Caco-2 (cell line): ENCODE measurements around the gene TNFSF13B. TPM values are rescaled to one million over a fixed set of nuclear protein-coding genes. Genes with fewer than 3 reads are reported as not detected.

Experiments
- BruUV-seq: library from RNA; stranded (reverse); fragments of 400-500 nt; replicated peaks from 2 replicates; lab custom pipeline; 2021; lab: Mats Ljungman, UMichigan
- CTCF ChIA-PET: fragments of 300-600 bp; sonication (Branson Sonifier 250); formaldehyde crosslinking; loops from one replicate; lab custom pipeline; 2022; ENCODE audit warnings: antibody characterized with exemption; lab: Charles Lee
- POLR2A ChIA-PET: fragments of 300-600 bp; sonication (Branson Sonifier 250); formaldehyde crosslinking; loops from one replicate; lab custom pipeline; 2022; ENCODE audit warnings: antibody characterized with exemption; lab: Charles Lee
- DNase-seq, 2 experiments: peaks; one replicate each; pipeline versions ENCODE4 v3.0.0 to v3.0.0-alpha.2; 2020 to 2022
- H3K27me3 ChIP-seq: replicated peaks from 2 replicates; pipeline ENCODE4 v1.6.0; 2011; ENCODE audit warnings: low read length; ENCODE audit not compliant: control insufficient read depth, insufficient read depth
- H3K36me3 ChIP-seq: 2 replicates; pipeline ENCODE4 v1.5.1; 2011; ENCODE audit warnings: low read length; ENCODE audit not compliant: control insufficient read depth, insufficient read depth
- H3K4me1 ChIP-seq: fragments of 250-450 bp; sonication (Bioruptor Pico); 2 replicates; pipeline ENCODE4 v1.5.1; 2020; ENCODE audit warnings: mild to moderate bottlenecking
- H3K4me3 ChIP-seq: 2 replicates; pipeline ENCODE4 v1.5.1; 2011; ENCODE audit warnings: low read depth, mild to moderate bottlenecking, control low read depth, low read length
- H3K9me3 ChIP-seq: fragments of 250-450 bp; sonication (Bioruptor Pico); 2 replicates; pipeline ENCODE4 v1.5.1; 2020; ENCODE audit warnings: mild to moderate bottlenecking, moderate library complexity
- H3K27ac Mint-ChIP-seq: one replicate; pipeline ENCODE4 v1.8.0; 2022; ENCODE audit warnings: mixed read lengths; ENCODE audit not compliant: unreplicated experiment
- H3K27me3 Mint-ChIP-seq: one replicate; pipeline ENCODE4 v1.8.0; 2022; ENCODE audit warnings: mixed read lengths; ENCODE audit not compliant: insufficient read depth, unreplicated experiment
- H3K36me3 Mint-ChIP-seq: one replicate; pipeline ENCODE4 v1.8.0; 2022; ENCODE audit warnings: mild to moderate bottlenecking, mixed read lengths; ENCODE audit not compliant: insufficient read depth, unreplicated experiment
- H3K4me1 Mint-ChIP-seq: one replicate; pipeline ENCODE4 v1.8.0; 2022; ENCODE audit warnings: low read depth, mixed read lengths; ENCODE audit not compliant: unreplicated experiment
- H3K4me3 Mint-ChIP-seq: one replicate; pipeline ENCODE4 v1.8.0; 2022; ENCODE audit warnings: mild to moderate bottlenecking, moderate library complexity, mixed read lengths; ENCODE audit not compliant: unreplicated experiment
- H3K9me3 Mint-ChIP-seq: one replicate; pipeline ENCODE4 v1.8.0; 2022; ENCODE audit warnings: mixed read lengths; ENCODE audit not compliant: unreplicated experiment
- CTCF ChIP-seq, 2 experiments: fragments of 200-600 bp in 1 of 2; IDR thresholded peaks; 1 replicate in 1 of 2; 2 replicates in 1 of 2; pipeline versions ENCODE4 v1.5.1 to v1.8.0; 2011 to 2022; ENCODE audit warnings: antibody characterized with exemption in 1 of 2, control low read depth in 1 of 2, inconsistent platforms in 1 of 2, low read depth in 1 of 2, low read length in 1 of 2, mild to moderate bottlenecking in 1 of 2, moderate library complexity in 1 of 2; ENCODE audit not compliant: insufficient read depth in 1 of 2, severe bottlenecking in 1 of 2, unreplicated experiment in 1 of 2
- intact Hi-C: fragments of 100-400 bp; cut with micrococcal nuclease; formaldehyde crosslinking; loops from one replicate; pipeline ENCODE4 v1.10.0; 2022; ENCODE audit not compliant: unreplicated experiment
- total RNA-seq: library from RNA; stranded (reverse); gene quantifications from 2 replicates; pipeline ENCODE4 v1.2.3, GENCODE V29; 2022

Gene TNFSF13B
- total RNA-seq, 1 experiment from 2014 or later: 0.41 TPM

- intact Hi-C loops: no loop called here
- Mint-ChIP-seq H3K4me1 (no peaks in the 10 kb centered on the region), H3K9me3 (no peaks in the 10 kb centered on the region), H3K36me3 (no peaks in the 10 kb centered on the region), H3K27me3 (peaks cover 9% of the 10 kb centered on the region), H3K27ac (no peak overlapping the region), H3K4me3 (no peak overlapping the region)
- Histone ChIP-seq H3K9me3 (no peaks in the 10 kb centered on the region), H3K4me3 (no peak overlapping the region), H3K4me1 (no peaks in the 10 kb centered on the region), H3K36me3 (no peaks in the 10 kb centered on the region), H3K27me3 (no peaks in the 10 kb centered on the region)
- BruUV-seq: no TSS peak
- no peak for TF ChIP-seq CTCF (IDR thresholded peaks at IDR 0.05; ENCODE audit: insufficient read depth in 1 of 2, low read depth in 1 of 2, low read length in 1 of 2, severe bottlenecking in 1 of 2, unreplicated experiment in 1 of 2)
- ChIA-PET CTCF (no interaction called here), POLR2A (no interaction called here)
- DNase-seq: no peak
Observed at GRCh38 chr13:108274718-108275117, 5.2 kb downstream of the TNFSF13B start.

GRCh38 chr13:108276060-108276459, 6.5 kb downstream of the TNFSF13B start:
- Histone ChIP-seq H3K36me3 (no peaks in the 10 kb centered on the region), H3K27me3 (no peaks in the 10 kb centered on the region), H3K9me3 (no peaks in the 10 kb centered on the region), H3K4me1 (no peaks in the 10 kb centered on the region), H3K4me3 (no peak overlapping the region)
- intact Hi-C loops: no loop called here
- H3K4me3 Mint-ChIP-seq: no peak overlapping the region
- no peaks in the 10 kb centered on the region for H3K36me3 Mint-ChIP-seq
- CTCF ChIA-PET: no interaction called here
- no peak overlapping the region for H3K27ac Mint-ChIP-seq
- POLR2A ChIA-PET: no interaction called here
- no TSS peak for BruUV-seq
- peaks cover 10% of the 10 kb centered on the region for H3K27me3 Mint-ChIP-seq
- DNase-seq: no peak
- no peaks in the 10 kb centered on the region for H3K4me1 Mint-ChIP-seq
- H3K9me3 Mint-ChIP-seq: no peaks in the 10 kb centered on the region
- no peak for TF ChIP-seq CTCF (IDR thresholded peaks at IDR 0.05; ENCODE audit: insufficient read depth in 1 of 2, low read depth in 1 of 2, low read length in 1 of 2, severe bottlenecking in 1 of 2, unreplicated experiment in 1 of 2)

DNA sequence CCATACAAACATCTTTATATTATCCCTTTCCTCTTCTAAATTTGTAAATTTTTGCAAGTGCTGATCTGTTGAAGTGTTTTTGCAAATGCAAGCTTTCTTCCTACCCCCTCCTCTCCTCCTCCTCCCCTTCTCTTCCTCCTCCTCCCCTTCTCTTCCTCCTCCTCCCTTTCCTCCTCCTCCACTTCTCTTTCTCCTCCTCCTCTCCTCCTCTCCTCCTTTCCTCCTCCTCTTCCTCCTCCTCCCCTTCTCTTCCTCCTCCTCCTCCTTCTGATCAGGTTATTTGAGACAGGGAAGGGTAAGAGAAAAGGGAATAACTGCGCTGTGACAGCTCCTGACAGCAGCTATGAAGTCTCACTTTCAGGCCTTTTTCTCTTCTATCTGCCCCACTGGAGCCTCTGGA, 8.9 kb downstream of the TNFSF13B start:
- no peak for TF ChIP-seq CTCF (IDR thresholded peaks at IDR 0.05; ENCODE audit: insufficient read depth in 1 of 2, low read depth in 1 of 2, low read length in 1 of 2, severe bottlenecking in 1 of 2, unreplicated experiment in 1 of 2)

More for the DNA sequence above, 8.9 kb downstream of the TNFSF13B start:
- Histone ChIP-seq H3K9me3 (no peaks in the 10 kb centered on the region), H3K36me3 (no peaks in the 10 kb centered on the region), H3K4me3 (no peak overlapping the region), H3K27me3 (no peaks in the 10 kb centered on the region), H3K4me1 (no peaks in the 10 kb centered on the region)
- Mint-ChIP-seq H3K4me1 (no peaks in the 10 kb centered on the region), H3K4me3 (no peak overlapping the region), H3K36me3 (no peaks in the 10 kb centered on the region), H3K9me3 (no peaks in the 10 kb centered on the region), H3K27ac (no peak overlapping the region), H3K27me3 (peaks cover 16% of the 10 kb centered on the region)
- BruUV-seq: no TSS peak
- ChIA-PET CTCF (no interaction called here), POLR2A (no interaction called here)
- intact Hi-C loops: no loop called here
- DNase-seq: no peak
